K562 (cell line): ENCODE results near the gene CERS5. TPM values are rescaled to one million over a fixed set of nuclear protein-coding genes. Genes with fewer than 3 reads are reported as not detected.

Source experiments
- ATAC-seq: fragments of 200-7000 bp; cut with Tn5 transposase; 3 replicates; pipeline ENCODE4 v1.9.1; 2020; ENCODE audit warnings: moderate library complexity
- BruUV-seq: library from RNA; stranded (reverse); fragments of 400-500 nt; replicated peaks from 2 replicates; lab custom pipeline; 2021; lab: Mats Ljungman, UMichigan
- CTCF ChIA-PET: fragments of 300-600 bp; formaldehyde crosslinking; extraction: SDS; loops from one replicate; lab custom pipeline; 2021; ENCODE audit warnings: low intra/inter-chr PET ratio; lab: Yijun Ruan, JAX
- POLR2A ChIA-PET: fragments of 300-600, 350-650 bp; sonication (Branson Sonifier 250); formaldehyde crosslinking; extraction: SDS; loops from one replicate; lab custom pipeline; 2021; ENCODE audit warnings: antibody characterized with exemption, inconsistent platforms; lab: Yijun Ruan, JAX
- DNase-seq, 4 experiments: peaks; one replicate each; pipeline versions ENCODE4 v3.0.0 to v3.0.0-alpha.2; 2011 to 2018; ENCODE audit warnings: low spot score in 3 of 4, mixed read lengths in 3 of 4; ENCODE audit errors: extremely low read depth in 1 of 4
- FAIRE-seq: peaks from 2 replicates; lab custom pipeline; 2011; peaks lifted over from hg19 to GRCh38; lab: Jason Lieb, UNC
- H2AFZ ChIP-seq: 2 replicates; pipeline ENCODE4 v1.6.0; 2011; ENCODE audit warnings: low read depth, low read length, control low read depth, inconsistent platforms
- H3K27ac ChIP-seq: fragments of 200-600 bp; 3 replicates; pipeline ENCODE4 v1.8.0; 2011; ENCODE audit warnings: low read depth, mild to moderate bottlenecking, control low read depth, inconsistent platforms, low read length, moderate library complexity, mixed read lengths; ENCODE audit errors: extremely low read depth
- H3K27me3 ChIP-seq, 2 experiments: fragments of 300-600 bp in 1 of 2; 2 replicates in 1 of 2; 3 replicates in 1 of 2; pipeline versions ENCODE4 v1.6.0 to v1.8.0; 2011; ENCODE audit warnings: inconsistent platforms in 2 of 2, low read length in 2 of 2, mild to moderate bottlenecking in 1 of 2, mixed read lengths in 1 of 2, moderate library complexity in 1 of 2; ENCODE audit not compliant: control insufficient read depth in 2 of 2, insufficient read depth in 2 of 2
- H3K36me3 ChIP-seq: fragments of 300-600 bp; 3 replicates; pipeline ENCODE4 v1.8.0; 2011; ENCODE audit warnings: mild to moderate bottlenecking, low read length, inconsistent platforms; ENCODE audit not compliant: control insufficient read depth, insufficient read depth
- H3K4me1 ChIP-seq, 2 experiments: fragments of 200-600 bp in 1 of 2; replicated peaks in 1 of 2; 2 replicates in 1 of 2; 3 replicates in 1 of 2; pipeline versions ENCODE4 v1.5.1 to v1.8.0; 2011; ENCODE audit warnings: inconsistent platforms in 2 of 2, low read length in 2 of 2, mild to moderate bottlenecking in 1 of 2, mixed read lengths in 1 of 2, moderate library complexity in 1 of 2; ENCODE audit not compliant: control insufficient read depth in 2 of 2, insufficient read depth in 2 of 2
- H3K4me2 ChIP-seq: 2 replicates; pipeline ENCODE4 v1.6.1; 2011; ENCODE audit warnings: low read length, control low read depth, inconsistent platforms, mixed read lengths; ENCODE audit not compliant: insufficient read depth
- H3K4me3 ChIP-seq: fragments of 200-600 bp; sonication (generic), shearing (Covaris generic); 2 replicates; pipeline ENCODE4 v1.5.1; 2016; ENCODE audit warnings: control low read depth, inconsistent platforms
- H3K79me2 ChIP-seq: fragments of 200-600 bp; 3 replicates; pipeline ENCODE4 v1.8.0; 2011; ENCODE audit warnings: low read length, inconsistent platforms; ENCODE audit not compliant: control insufficient read depth, insufficient read depth
- H3K9ac ChIP-seq, 2 experiments: 2 replicates each; pipeline versions ENCODE4 v1.6.0 to v1.6.1; 2011; ENCODE audit warnings: low read depth in 2 of 2, low read length in 2 of 2, control low read depth in 1 of 2, inconsistent platforms in 1 of 2, mild to moderate bottlenecking in 1 of 2, mixed read lengths in 1 of 2; ENCODE audit not compliant: insufficient read depth in 1 of 2
- H3K9me1 ChIP-seq: one replicate; pipeline ENCODE4 v1.6.0; 2011; ENCODE audit warnings: inconsistent platforms, mild to moderate bottlenecking, low read length, moderate library complexity; ENCODE audit not compliant: control insufficient read depth, insufficient read depth
- H3K9me3 ChIP-seq: replicated peaks from 2 replicates; pipeline ENCODE4 v1.5.1; 2011; ENCODE audit warnings: low read depth, low read length, inconsistent platforms; ENCODE audit not compliant: control insufficient read depth, insufficient read depth
- H4K20me1 ChIP-seq: replicated peaks from 2 replicates; pipeline ENCODE4 v1.6.1; 2011; ENCODE audit warnings: low read length, inconsistent platforms, mixed read lengths; ENCODE audit not compliant: control insufficient read depth, insufficient read depth
- BMI1 ChIP-seq: fragments of 150-350 bp; IDR thresholded peaks from 2 replicates; pipeline ENCODE4 v1.6.1; 2014; ENCODE audit warnings: low read length
- FOXJ3 ChIP-seq: sonication (generic); formaldehyde crosslinking; IDR thresholded peaks from 2 replicates; pipeline ENCODE4 v1.4.0; 2020; ENCODE audit warnings: mild to moderate bottlenecking, missing genetic modification reagents
- JUN ChIP-seq, 2 experiments: sonication (generic) in 1 of 2; formaldehyde crosslinking in 1 of 2; IDR thresholded peaks; 2 replicates each; pipeline versions ENCODE4 v1.6.1 to v1.8.0; 2012 to 2022; ENCODE audit warnings: borderline replicate concordance in 2 of 2, mild to moderate bottlenecking in 2 of 2, improper control_type of control experiment in 1 of 2, low read depth in 1 of 2, low read length in 1 of 2, missing genetic modification reagents in 1 of 2
- LEF1 ChIP-seq: fragments of 450-650 bp; IDR thresholded peaks from 2 replicates; pipeline ENCODE4 v1.6.1; 2016; ENCODE audit warnings: mild to moderate bottlenecking
- MYC ChIP-seq, 2 experiments: fragments of 250-450 bp in 1 of 2; sonication (Bioruptor Pico) in 1 of 2; IDR thresholded peaks; 2 replicates each; pipeline versions ENCODE4 v1.5.1 to v1.6.1; 2012 to 2021; ENCODE audit warnings: low read depth in 2 of 2, borderline replicate concordance in 1 of 2, improper control_type of control experiment in 1 of 2, low read length in 1 of 2, mild to moderate bottlenecking in 1 of 2, moderate library complexity in 1 of 2
- NELFE ChIP-seq: IDR thresholded peaks from 2 replicates; pipeline ENCODE4 v1.6.1; 2011; ENCODE audit warnings: mild to moderate bottlenecking; ENCODE audit not compliant: insufficient read depth, insufficient read length
- POLR2H ChIP-seq: IDR thresholded peaks from 2 replicates; pipeline ENCODE4 v1.6.1; 2016; ENCODE audit warnings: missing genetic modification characterization, low read depth, mild to moderate bottlenecking, control low read depth, missing compliant biosample characterization, moderate library complexity
- RFX5 ChIP-seq: IDR thresholded peaks from 2 replicates; pipeline ENCODE4 v1.6.1; 2011; ENCODE audit warnings: low read depth, mild to moderate bottlenecking, improper control_type of control experiment, low read length
- TAL1 ChIP-seq: fragments of 450-650 bp; IDR thresholded peaks from 2 replicates; pipeline ENCODE4 v1.6.1; 2016; ENCODE audit warnings: mild to moderate bottlenecking
- TRIM24 ChIP-seq, 2 experiments: fragments of 450-650 bp; IDR thresholded peaks; 2 replicates each; pipeline ENCODE4 v1.6.1; 2016
- ZBTB8A ChIP-seq: fragments of 450-650 bp; IDR thresholded peaks from 2 replicates; pipeline ENCODE4 v1.6.1; 2018; ENCODE audit warnings: mild to moderate bottlenecking, moderate library complexity; ENCODE audit not compliant: partially characterized antibody
- ZC3H8 ChIP-seq: fragments of 450-650 bp; IDR thresholded peaks from 2 replicates; pipeline ENCODE4 v1.6.1; 2017
- ZFPM2 ChIP-seq: fragments of 250-450 bp; sonication (Bioruptor Pico); IDR thresholded peaks from 2 replicates; pipeline ENCODE4 v1.5.1; 2022; ENCODE audit warnings: mild to moderate bottlenecking
- ZNF347 ChIP-seq: fragments of 450-650 bp; formaldehyde crosslinking; IDR thresholded peaks from 2 replicates; pipeline ENCODE4 v1.4.0; 2020; ENCODE audit warnings: low read depth, mild to moderate bottlenecking, moderate library complexity
- ZNF584 ChIP-seq: fragments of 200-800 bp; sonication (Bioruptor generic); IDR thresholded peaks from 2 replicates; pipeline ENCODE4 v1.6.1; 2016; ENCODE audit warnings: low read depth, mild to moderate bottlenecking, missing genetic modification characterization, missing compliant biosample characterization
- ZNF696 ChIP-seq: fragments of 250-450 bp; sonication (Bioruptor Pico); conservative IDR thresholded peaks from 2 replicates; pipeline ENCODE4 v1.4.0; 2020; ENCODE audit warnings: mild to moderate bottlenecking, moderate library complexity
- ZNF778 ChIP-seq: fragments of 450-650 bp; formaldehyde crosslinking; IDR thresholded peaks from 2 replicates; pipeline ENCODE4 v1.4.0; 2020; ENCODE audit warnings: mild to moderate bottlenecking, moderate library complexity
- WGBS: fragments of 100-300 bp; shearing (Covaris generic); methylation state at CpG from one replicate; pipeline ENCODE4 v1.1.6; 2016; ENCODE audit warnings: low coverage, mixed read lengths; ENCODE audit not compliant: insufficient coverage; ENCODE audit errors: missing lambda C conversion rate; 5-methylcytosine and 5-hydroxymethylcytosine counted together
- in situ Hi-C: fragments of 300-500 bp; cut with MboI; formaldehyde crosslinking; loops from 4 replicates; pipeline ENCODE4 v1.15.0; 2018; ENCODE audit warnings: inconsistent platforms, mixed read lengths
- intact Hi-C: fragments of 100-400 bp; cut with micrococcal nuclease; formaldehyde crosslinking; loops from 2 replicates; pipeline ENCODE4 v1.14.2; 2022
- polyA plus RNA-seq, 8 experiments: library from polyadenylated mRNA; depleted of rRNA in 4 of 8; stranded (reverse) in 5 of 8; unstranded in 3 of 8; fragments of >200 nt; fragmentation: Nextera tagmentation in 2 of 8; fragmentation: Illumina TruSeq in 1 of 8; extraction: Ambion mirVana in 2 of 8; extraction: Trizol in 1 of 8; gene quantifications; 2 replicates each; pipeline versions ENCODE4 v1.2.1 to v1.2.3, GENCODE V29; 2011 to 2014; ENCODE audit warnings: inconsistent platforms in 1 of 8, missing spikeins in 1 of 8
- total RNA-seq, 7 experiments: library from RNA; depleted of rRNA in 6 of 7; stranded (reverse); fragments of >200 nt in 6 of 7; fragmentation: Illumina TruSeq in 2 of 7; extraction: Trizol in 2 of 7; gene quantifications; 2 replicates each; pipeline versions ENCODE4 v1.2.1 to v1.2.3, GENCODE V29; 2011 to 2021; ENCODE audit warnings: low replicate concordance in 1 of 7
- TF ChIP-seq, protein P1 (sequence below): sonication (generic); formaldehyde crosslinking; IDR thresholded peaks from 2 replicates; pipeline ENCODE4 v1.8.1; 2022; ENCODE audit warnings: missing genetic modification reagents
- TF ChIP-seq, protein P2 (sequence below): fragments of 250-450 bp; sonication (Bioruptor Pico); IDR thresholded peaks from 2 replicates; pipeline ENCODE4 v1.5.0; 2020; ENCODE audit warnings: mild to moderate bottlenecking
- TF ChIP-seq, protein P3 (sequence below): fragments of 450-650 bp; formaldehyde crosslinking; IDR thresholded peaks from 2 replicates; pipeline ENCODE4 v1.4.0; 2020; ENCODE audit warnings: mild to moderate bottlenecking, moderate library complexity

The CERS5 gene
- total and polyA plus RNA-seq, 9 of the 15 experiments (the other 6 are each of a cell fraction or from before 2014, with no cell fraction given): 6.1 to 47.5 (median 17.8) TPM

DNA sequence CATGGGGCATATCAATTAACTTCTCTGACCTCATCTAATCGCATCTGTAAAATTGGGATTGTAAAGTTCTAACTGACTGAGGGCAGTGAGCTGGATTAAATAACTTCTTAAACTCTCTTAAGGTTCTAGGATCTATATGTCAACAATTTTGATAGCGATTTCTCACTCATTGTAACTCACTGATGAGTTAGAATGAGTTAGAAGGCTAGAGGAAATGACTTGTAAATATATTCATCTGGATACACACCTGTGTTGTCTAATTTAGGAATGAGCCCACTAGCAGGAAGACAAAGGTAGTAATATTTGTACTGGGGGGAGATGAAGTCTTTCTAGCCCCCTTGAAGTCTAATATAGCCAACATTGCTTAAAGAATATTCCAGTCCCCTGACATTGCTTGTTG, 46.3 kb upstream of the CERS5 start:
- Histone ChIP-seq H2AFZ (no peak overlapping the region), H3K27me3 (no peaks in the 10 kb centered on the region), H3K4me1 (no peaks in the 10 kb centered on the region), H3K4me2 (no peak overlapping the region), H3K36me3 (peaks cover 7% of the 10 kb centered on the region; the same call in 1 of the 3 replicates), H3K9ac (no peak overlapping the region), H3K4me3 (no peak overlapping the region), H3K27ac (no peak overlapping the region), H3K79me2 (peaks cover 7% of the 10 kb centered on the region; the same call in 2 of the 3 replicates), H3K9me3 (no peaks in the 10 kb centered on the region), H4K20me1 (no peaks in the 10 kb centered on the region), H3K9me1 (no peaks in the 10 kb centered on the region)
- no peak for DNase-seq
- WGBS: 75% methylated on average over 2 of the region's 2 CpGs
- TF ChIP-seq ZC3H8: no peak
- TF ChIP-seq, protein P1, sequence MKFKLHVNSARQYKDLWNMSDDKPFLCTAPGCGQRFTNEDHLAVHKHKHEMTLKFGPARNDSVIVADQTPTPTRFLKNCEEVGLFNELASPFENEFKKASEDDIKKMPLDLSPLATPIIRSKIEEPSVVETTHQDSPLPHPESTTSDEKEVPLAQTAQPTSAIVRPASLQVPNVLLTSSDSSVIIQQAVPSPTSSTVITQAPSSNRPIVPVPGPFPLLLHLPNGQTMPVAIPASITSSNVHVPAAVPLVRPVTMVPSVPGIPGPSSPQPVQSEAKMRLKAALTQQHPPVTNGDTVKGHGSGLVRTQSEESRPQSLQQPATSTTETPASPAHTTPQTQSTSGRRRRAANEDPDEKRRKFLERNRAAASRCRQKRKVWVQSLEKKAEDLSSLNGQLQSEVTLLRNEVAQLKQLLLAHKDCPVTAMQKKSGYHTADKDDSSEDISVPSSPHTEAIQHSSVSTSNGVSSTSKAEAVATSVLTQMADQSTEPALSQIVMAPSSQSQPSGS (CRISPR knock-in tag): no peak
- no peak for TF ChIP-seq ZFPM2 (CRISPR knock-in tag)
- TF ChIP-seq BMI1: no peak
- TF ChIP-seq LEF1: no peak
- TF ChIP-seq, protein P2, sequence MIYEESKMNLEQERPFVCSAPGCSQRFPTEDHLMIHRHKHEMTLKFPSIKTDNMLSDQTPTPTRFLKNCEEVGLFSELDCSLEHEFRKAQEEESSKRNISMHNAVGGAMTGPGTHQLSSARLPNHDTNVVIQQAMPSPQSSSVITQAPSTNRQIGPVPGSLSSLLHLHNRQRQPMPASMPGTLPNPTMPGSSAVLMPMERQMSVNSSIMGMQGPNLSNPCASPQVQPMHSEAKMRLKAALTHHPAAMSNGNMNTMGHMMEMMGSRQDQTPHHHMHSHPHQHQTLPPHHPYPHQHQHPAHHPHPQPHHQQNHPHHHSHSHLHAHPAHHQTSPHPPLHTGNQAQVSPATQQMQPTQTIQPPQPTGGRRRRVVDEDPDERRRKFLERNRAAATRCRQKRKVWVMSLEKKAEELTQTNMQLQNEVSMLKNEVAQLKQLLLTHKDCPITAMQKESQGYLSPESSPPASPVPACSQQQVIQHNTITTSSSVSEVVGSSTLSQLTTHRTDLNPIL: no peak
- no peak for TF ChIP-seq TAL1
- no peak for TF ChIP-seq ZNF347
- no peak for TF ChIP-seq TRIM24 (IDR thresholded peaks at IDR 0.05)
- TF ChIP-seq ZNF778 (CRISPR knock-in tag): no peak
- TF ChIP-seq JUN (IDR thresholded peaks at IDR 0.05; ENCODE audit: borderline replicate concordance, low read depth, low read length): no peak
- no peak for TF ChIP-seq JUN (CRISPR knock-in tag; IDR thresholded peaks at IDR 0.05; ENCODE audit: borderline replicate concordance)
- no peak for TF ChIP-seq ZNF696
- TF ChIP-seq ZBTB8A: no peak
- TF ChIP-seq NELFE: no peak
- TF ChIP-seq, protein P3, sequence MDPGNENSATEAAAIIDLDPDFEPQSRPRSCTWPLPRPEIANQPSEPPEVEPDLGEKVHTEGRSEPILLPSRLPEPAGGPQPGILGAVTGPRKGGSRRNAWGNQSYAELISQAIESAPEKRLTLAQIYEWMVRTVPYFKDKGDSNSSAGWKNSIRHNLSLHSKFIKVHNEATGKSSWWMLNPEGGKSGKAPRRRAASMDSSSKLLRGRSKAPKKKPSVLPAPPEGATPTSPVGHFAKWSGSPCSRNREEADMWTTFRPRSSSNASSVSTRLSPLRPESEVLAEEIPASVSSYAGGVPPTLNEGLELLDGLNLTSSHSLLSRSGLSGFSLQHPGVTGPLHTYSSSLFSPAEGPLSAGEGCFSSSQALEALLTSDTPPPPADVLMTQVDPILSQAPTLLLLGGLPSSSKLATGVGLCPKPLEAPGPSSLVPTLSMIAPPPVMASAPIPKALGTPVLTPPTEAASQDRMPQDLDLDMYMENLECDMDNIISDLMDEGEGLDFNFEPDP (CRISPR knock-in tag): no peak
- no peak for TF ChIP-seq RFX5
- no peak for TF ChIP-seq POLR2H
- no peak for TF ChIP-seq FOXJ3 (CRISPR knock-in tag)
- no peak for TF ChIP-seq MYC (IDR thresholded peaks at IDR 0.05; ENCODE audit: low read depth, low read length)
- TF ChIP-seq MYC (CRISPR knock-in tag; IDR thresholded peaks at IDR 0.05; ENCODE audit: borderline replicate concordance, low read depth): no peak
- no peak for TF ChIP-seq ZNF584 (CRISPR knock-in tag)
- in situ Hi-C loops: no loop called here
- intact Hi-C loops: no loop called here
- CTCF ChIA-PET: no interaction called here
- no peak for ATAC-seq
- no TSS peak for BruUV-seq
- no peak for FAIRE-seq
- POLR2A ChIA-PET: interaction anchor here (0.7 to 1.0 kb wide), 4 partner anchors 9 to 71 kb away, joined by 3 read pairs; no protein-coding TSS in a partner anchor
